Dedifferentiated amniotic fluid mesenchymal stem cell (primary cell): ENCODE data around the gene KAT14.
"Not testable (repeated sequence)": the region's sequence is repeated elsewhere in the genome, so short reads cannot be mapped to it uniquely, and the experiment has no call there.

Source experiments
- DNase-seq: peaks from one replicate; pipeline ENCODE4 v3.0.0-alpha.2; 2016; ENCODE audit errors: extremely low spot score

The KAT14 gene

GRCh38 chr20:18218280-18218679 is 80.6 kb downstream of the KAT14 start:
- DNase-seq = no peak

- no peak for DNase-seq
These were observed 85.7 kb downstream of the KAT14 start for GRCh38 chr20:18223409-18223808.

DNA sequence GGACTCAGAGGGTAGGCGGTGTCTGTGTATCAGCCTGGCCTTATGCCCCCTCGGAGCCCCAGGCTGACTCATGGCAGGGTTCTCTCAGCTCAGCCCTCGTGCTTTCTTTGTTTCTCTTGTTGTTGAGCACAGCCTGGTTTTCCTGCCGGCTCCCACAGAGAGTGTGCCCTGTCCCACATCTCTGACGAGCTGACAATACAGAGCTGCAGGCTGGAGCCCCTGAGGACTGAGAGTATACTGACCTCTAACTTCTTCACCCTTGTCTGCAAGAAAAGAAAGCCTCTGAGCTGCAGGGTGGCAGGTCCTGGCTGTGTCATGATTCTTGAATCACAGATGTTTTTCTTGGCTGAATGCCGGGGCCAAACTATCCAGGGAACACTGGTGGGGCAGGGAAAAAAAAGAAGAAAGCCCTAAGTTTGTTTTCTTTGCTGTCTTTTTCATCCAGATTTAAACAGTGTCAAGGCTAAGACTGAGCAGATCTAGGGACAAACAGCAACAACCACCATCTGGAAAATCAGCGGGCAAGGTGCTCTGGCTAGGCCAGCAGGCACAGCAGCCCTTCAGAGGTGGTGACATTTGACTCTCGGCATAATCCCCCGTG is 87.4 kb downstream of the KAT14 start:
- DNase-seq = peak; percentile 23

DNA sequence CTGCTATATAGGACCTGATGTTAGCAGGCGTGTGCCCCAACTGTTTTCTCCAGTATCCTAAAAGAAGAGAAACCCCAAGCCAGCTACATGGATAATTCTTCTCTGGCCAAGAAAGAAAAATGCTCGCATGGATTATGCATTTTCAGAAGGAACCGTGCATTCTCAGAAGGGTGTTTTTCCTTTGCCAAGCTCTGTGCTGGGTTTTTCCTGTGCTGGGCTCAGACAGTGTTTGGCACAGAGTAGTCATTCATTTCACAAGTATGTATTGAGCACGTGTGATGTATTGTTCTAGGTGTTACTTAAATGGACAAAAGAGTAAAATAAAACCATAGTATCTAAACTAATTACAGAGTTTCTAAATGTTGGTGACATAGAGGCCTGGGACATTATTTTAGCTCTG is 88.0 kb downstream of the KAT14 start:
- no peak for DNase-seq

DNA sequence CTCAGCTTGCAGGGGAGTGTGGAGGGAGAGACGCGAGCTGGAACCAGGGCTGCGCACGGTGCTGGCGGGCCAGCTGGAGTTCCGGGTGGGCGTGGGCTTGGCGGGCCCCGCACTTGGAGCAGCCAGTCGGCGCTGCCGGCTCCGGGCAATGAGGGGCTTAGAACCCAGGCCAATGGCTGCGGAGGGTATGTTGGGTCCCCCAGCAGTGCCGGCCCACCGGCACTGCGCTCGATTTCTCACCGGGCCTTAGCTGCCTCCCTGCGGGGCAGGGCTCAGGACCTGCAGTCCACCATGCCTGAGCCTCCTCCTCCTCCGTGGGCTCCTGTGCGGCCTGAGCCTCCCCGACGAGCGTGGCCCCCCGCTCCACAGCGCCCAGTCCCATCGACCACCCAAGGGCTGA is 89.1 kb downstream of the KAT14 start:
- DNase-seq = not testable (repeated sequence)

DNA sequence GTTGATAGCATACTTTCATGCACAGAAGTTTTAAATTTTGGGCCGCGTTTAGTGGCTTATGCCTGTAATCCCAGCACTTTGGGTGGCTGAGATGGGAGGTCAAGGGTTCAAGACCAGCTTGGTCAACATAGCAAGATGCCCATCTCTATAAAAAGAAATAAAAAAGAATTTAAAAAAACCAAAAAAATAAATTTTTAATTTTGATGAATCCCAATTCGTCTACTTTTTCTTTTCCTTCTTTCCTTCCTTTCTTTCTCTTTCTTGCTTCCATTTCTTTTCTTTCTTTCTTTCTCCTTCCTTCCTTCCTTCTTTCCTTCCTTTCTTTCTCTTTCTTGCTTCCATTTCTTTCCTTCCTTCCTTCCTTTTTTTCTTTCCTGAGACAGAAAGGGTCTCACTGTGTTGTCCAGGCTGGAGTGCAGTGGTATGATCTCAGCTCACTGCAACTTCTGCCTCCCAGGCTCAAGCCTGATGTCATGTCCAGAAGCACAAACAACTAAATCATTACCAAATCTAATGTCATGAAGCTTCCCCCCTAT is 95.8 kb downstream of the KAT14 start:
- DNase-seq = no peak
